K562 treated with DMSO at 1 percent for 48 hours (cell line): Measurements from ENCODE around the gene PRSS50. TPM values are rescaled to one million over a fixed set of nuclear protein-coding genes. Genes with fewer than 3 reads are reported as not detected.

Experiments used
- total RNA-seq: library from RNA; unstranded; fragments of 300-600 nt; gene quantifications from 2 replicates; pipeline ENCODE4 v1.2.3, GENCODE V29; 2022; ENCODE audit warnings: low replicate concordance; ENCODE audit errors: extremely low read depth

PRSS50 gene
- not detected in 2 replicates for total RNA-seq

GRCh38 chr3:46717447-46718231, at the start of gene PRSS50:
Gene PRSS50, minus strand, starts transcription at chr3:46717869. Its CDS starts 45 bp downstream, at chr3:46717824.

GRCh38 chr3:46701181-46701939, 16.3 kb downstream of the PRSS50 start, which contains the start of gene TMIE:
Gene TMIE, plus strand, starts transcription at chr3:46701392. Its CDS starts 96 bp downstream, at chr3:46701488.

GRCh38 chr3:46693038-46693891, 24.4 kb downstream of the PRSS50 start, which contains the start of gene ALS2CL:
Gene ALS2CL, minus strand, starts transcription at chr3:46693679. Its CDS starts 4,239 bp downstream, at chr3:46689440.

Other genes with a start within 250 kb of the PRSS50 start
- not detected in 2 replicates for gene RTP3, start 219.9 kb downstream of the PRSS50 start, total RNA-seq
- gene LRRC2, start 151.6 kb downstream of the PRSS50 start, total RNA-seq, result not detected in 2 replicates
- not detected in 2 replicates for gene FAM240A, start 105.3 kb downstream of the PRSS50 start, total RNA-seq
- gene ALS2CL, start 24.2 kb downstream of the PRSS50 start, total RNA-seq, result not detected in 2 replicates
- gene TMIE, start 16.5 kb downstream of the PRSS50 start, total RNA-seq, result not detected in 2 replicates
- gene MYL3, start 145.6 kb upstream of the PRSS50 start, total RNA-seq, result not detected in 2 replicates
- gene PTH1R, start 159.9 kb upstream of the PRSS50 start, total RNA-seq, result not detected in 2 replicates